ENCODE results near the gene PPDPF. TPM values are rescaled to one million over a fixed set of nuclear protein-coding genes. Genes with fewer than 3 reads are reported as not detected.

Gene PPDPF
- polyA plus RNA-seq, 2 of the 4 experiments (the other 2 are of a cell fraction) = 7.7 to 217 TPM

- Histone ChIP-seq H3K4me1 (peaks cover 4% of the 10 kb centered on the region; the same call in 1 of the 3 replicates), H3K9me3 (no peaks in the 10 kb centered on the region), H3K27ac (peak within 1 kb of the TSS; percentile 73 to 83), H3K4me3 (peak within 1 kb of the TSS; percentile 71), H3K4me2 (peak within 1 kb of the TSS; percentile 100)
- ATAC-seq (no peak), FAIRE-seq (no peak), DNase-seq (ENCODE audit: low read depth in 1 of 2, low spot score in 1 of 2) (no peak)
- WGBS (ENCODE audit: missing lambda C conversion rate) = 0% methylated on average over 7 of the region's 34 CpGs
- TF ChIP-seq CTCF (IDR thresholded peaks at IDR 0.05) (no peak), RNF2 (IDR thresholded peaks at IDR 0.05; ENCODE audit: borderline replicate concordance, low read depth) (no peak), HOXB5 (CRISPR knock-in tag; IDR thresholded peaks at IDR 0.05) (no peak), FOSB (CRISPR knock-in tag; IDR thresholded peaks at IDR 0.05) (no peak), RARB (CRISPR knock-in tag; IDR thresholded peaks at IDR 0.05) (no peak), POLR2A (IDR thresholded peaks at IDR 0.05; ENCODE audit: low read length) (no peak), ELK1 (IDR thresholded peaks at IDR 0.05; ENCODE audit: low read depth, low read length) (no peak)
- ChIA-PET CTCF (interaction anchor here (1.4 to 9.1 kb wide), 2 partner anchors 15 to 28 kb away, joined by 3 to 93 read pairs; partner anchors contain the start of gene PTK6), POLR2A (no interaction called here)
Observed at GRCh38 chr20:63553933-63554290, 33.3 kb downstream of the PPDPF start, which contains the start of gene FNDC11. FNDC11 (plus strand) TSS chr20:63554159; CDS start chr20:63555664, 1,505 bp downstream.

- POLR2A ChIA-PET = no interaction called here
- H3K27ac ChIP-seq = peak overlapping the region in 1 of 2 experiments; percentile 83; a peak in 1 of 6 replicates
Observed at GRCh38 chr20:63554361-63555278, 34.1 kb downstream of the PPDPF start.

More at GRCh38 chr20:63554361-63555278, 34.1 kb downstream of the PPDPF start:
- peak overlapping the region; percentile 71 for H3K4me3 ChIP-seq
- H3K4me1 ChIP-seq = peaks cover 4% of the 10 kb centered on the region; the same call in 1 of the 3 replicates
- no peak for DNase-seq (ENCODE audit: low read depth in 1 of 2, low spot score in 1 of 2)
- H3K9me3 ChIP-seq = no peaks in the 10 kb centered on the region
- TF ChIP-seq HOXA7 (CRISPR knock-in tag; IDR thresholded peaks at IDR 0.05) (no peak), FOSL2 (IDR thresholded peaks at IDR 0.05) (no peak), FOSL2 (CRISPR knock-in tag; IDR thresholded peaks at IDR 0.05) (no peak), EHF (CRISPR knock-in tag; IDR thresholded peaks at IDR 0.05) (no peak), ELK1 (IDR thresholded peaks at IDR 0.05; ENCODE audit: low read depth, low read length) (no peak), ZSCAN20 (CRISPR knock-in tag; IDR thresholded peaks at IDR 0.05) (no peak), TP53 (CRISPR knock-in tag; IDR thresholded peaks at IDR 0.05) (no peak), CHD2 (IDR thresholded peaks at IDR 0.05; ENCODE audit: low read length, partially characterized antibody) (no peak), MAX (IDR thresholded peaks at IDR 0.05) (no peak), BHLHE40 (IDR thresholded peaks at IDR 0.05; ENCODE audit: low read depth, low read length) (no peak), HMGXB4 (CRISPR knock-in tag; IDR thresholded peaks at IDR 0.05; ENCODE audit: borderline replicate concordance) (no peak), JUN (IDR thresholded peaks at IDR 0.05) (no peak), ZFP36 (IDR thresholded peaks at IDR 0.05; ENCODE audit: borderline replicate concordance, partially characterized antibody) (no peak), NFE2L2 (conservative IDR thresholded peaks at IDR 0.05; ENCODE audit: low read length) (no peak), MYC (IDR thresholded peaks at IDR 0.05; ENCODE audit: borderline replicate concordance, low read length) (no peak), HES2 (IDR thresholded peaks at IDR 0.05) (no peak), CTCF (IDR thresholded peaks at IDR 0.05) (no peak), HOXB13 (CRISPR knock-in tag; IDR thresholded peaks at IDR 0.05; ENCODE audit: low read depth) (no peak), MAFK (IDR thresholded peaks at IDR 0.05; ENCODE audit: partially characterized antibody) (no peak), POLR2AphosphoS2 (conservative IDR thresholded peaks at IDR 0.05; ENCODE audit: low read length) (no peak), RAD21 (conservative IDR thresholded peaks at IDR 0.05 in 1 of 2, IDR thresholded peaks at IDR 0.05 in 1 of 2) (no peak)
- WGBS (ENCODE audit: missing lambda C conversion rate) = 84% methylated on average over 32 of the region's 38 CpGs
- H3K4me2 ChIP-seq = peak overlapping the region; percentile 100
- ATAC-seq = peak in 1 of 2 experiments; percentile 6; a peak in 3 of 6 replicates
- CTCF ChIA-PET = interaction anchor here (1.0 to 9.1 kb wide), 3 partner anchors 9 to 27 kb away, joined by 3 to 93 read pairs (median 4); partner anchors contain the start of gene PTK6
- FAIRE-seq = no peak

All from A549 (cell line).